ENCODE measurements around the gene SPATS2. TPM values are rescaled to one million over a fixed set of nuclear protein-coding genes. Genes with fewer than 3 reads are reported as not detected.

Gene SPATS2
- total and polyA plus RNA-seq, 2 experiments from 2014 or later: 31.0 to 43.1 TPM

DNA sequence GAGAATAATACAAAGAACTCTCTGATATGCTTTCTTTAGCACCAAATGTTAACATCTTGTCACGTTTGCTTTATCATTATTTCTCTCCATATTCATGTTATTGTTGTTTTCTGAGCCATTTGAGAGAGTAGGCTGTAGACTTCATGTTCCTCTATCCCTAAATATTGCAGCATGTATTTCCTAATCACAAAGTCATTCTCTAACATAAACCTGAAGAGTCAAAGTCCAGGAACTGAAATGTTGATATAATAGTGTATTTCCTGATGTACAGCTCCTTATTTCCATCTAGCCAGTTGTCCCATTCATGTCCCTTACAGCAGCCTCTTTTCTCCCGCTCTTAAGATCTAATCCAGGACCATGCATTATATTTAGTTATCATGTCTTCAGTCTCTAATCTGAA lies 72.8 kb downstream of the SPATS2 start:
- H3K27ac ChIP-seq: no peak overlapping the region
- H3K27me3 ChIP-seq: no peaks in the 10 kb centered on the region
- no peaks in the 10 kb centered on the region for H3K9me3 ChIP-seq (ENCODE audit: low read depth)
- H3K4me3 ChIP-seq: no peak overlapping the region
- TF ChIP-seq, protein P1, sequence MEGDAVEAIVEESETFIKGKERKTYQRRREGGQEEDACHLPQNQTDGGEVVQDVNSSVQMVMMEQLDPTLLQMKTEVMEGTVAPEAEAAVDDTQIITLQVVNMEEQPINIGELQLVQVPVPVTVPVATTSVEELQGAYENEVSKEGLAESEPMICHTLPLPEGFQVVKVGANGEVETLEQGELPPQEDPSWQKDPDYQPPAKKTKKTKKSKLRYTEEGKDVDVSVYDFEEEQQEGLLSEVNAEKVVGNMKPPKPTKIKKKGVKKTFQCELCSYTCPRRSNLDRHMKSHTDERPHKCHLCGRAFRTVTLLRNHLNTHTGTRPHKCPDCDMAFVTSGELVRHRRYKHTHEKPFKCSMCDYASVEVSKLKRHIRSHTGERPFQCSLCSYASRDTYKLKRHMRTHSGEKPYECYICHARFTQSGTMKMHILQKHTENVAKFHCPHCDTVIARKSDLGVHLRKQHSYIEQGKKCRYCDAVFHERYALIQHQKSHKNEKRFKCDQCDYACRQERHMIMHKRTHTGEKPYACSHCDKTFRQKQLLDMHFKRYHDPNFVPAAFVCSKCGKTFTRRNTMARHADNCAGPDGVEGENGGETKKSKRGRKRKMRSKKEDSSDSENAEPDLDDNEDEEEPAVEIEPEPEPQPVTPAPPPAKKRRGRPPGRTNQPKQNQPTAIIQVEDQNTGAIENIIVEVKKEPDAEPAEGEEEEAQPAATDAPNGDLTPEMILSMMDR (IDR thresholded peaks at IDR 0.05; ENCODE audit: low read depth, low read length): no peak
- H3K36me3 ChIP-seq: no peaks in the 10 kb centered on the region
- no peak for DNase-seq (ENCODE audit: low read depth in 1 of 2, low spot score in 1 of 2)
- H3K4me1 ChIP-seq (ENCODE audit: low read depth): peaks cover 26% of the 10 kb centered on the region

DNA sequence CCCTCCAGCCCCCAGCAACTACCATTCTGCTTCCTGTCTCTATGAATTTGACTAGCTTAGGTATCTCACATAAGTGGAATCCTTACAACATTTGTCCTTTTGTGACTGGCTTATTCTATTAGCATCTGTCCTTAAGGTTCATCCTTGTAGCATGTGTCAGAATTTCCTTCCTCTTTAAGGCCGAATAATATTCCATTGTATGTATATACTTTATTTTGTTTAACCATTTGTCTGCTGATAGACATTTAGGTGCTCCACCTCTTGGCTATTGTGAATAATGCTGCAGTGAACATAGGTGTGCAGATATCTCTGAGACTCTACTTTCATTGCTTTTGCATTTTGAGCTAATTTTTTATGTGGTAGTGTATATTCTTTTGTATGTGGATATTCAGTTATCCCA lies 75.7 kb downstream of the SPATS2 start:
- H3K27me3 ChIP-seq: no peaks in the 10 kb centered on the region
- no peaks in the 10 kb centered on the region for H3K36me3 ChIP-seq
- H3K27ac ChIP-seq: no peak overlapping the region
- H3K4me1 ChIP-seq (ENCODE audit: low read depth): peaks cover 26% of the 10 kb centered on the region
- H3K4me3 ChIP-seq: no peak overlapping the region
- DNase-seq (ENCODE audit: low read depth in 1 of 2, low spot score in 1 of 2): no peak
- TF ChIP-seq, protein P1 (IDR thresholded peaks at IDR 0.05; ENCODE audit: low read depth, low read length): no peak
- H3K9me3 ChIP-seq (ENCODE audit: low read depth): no peaks in the 10 kb centered on the region

DNA sequence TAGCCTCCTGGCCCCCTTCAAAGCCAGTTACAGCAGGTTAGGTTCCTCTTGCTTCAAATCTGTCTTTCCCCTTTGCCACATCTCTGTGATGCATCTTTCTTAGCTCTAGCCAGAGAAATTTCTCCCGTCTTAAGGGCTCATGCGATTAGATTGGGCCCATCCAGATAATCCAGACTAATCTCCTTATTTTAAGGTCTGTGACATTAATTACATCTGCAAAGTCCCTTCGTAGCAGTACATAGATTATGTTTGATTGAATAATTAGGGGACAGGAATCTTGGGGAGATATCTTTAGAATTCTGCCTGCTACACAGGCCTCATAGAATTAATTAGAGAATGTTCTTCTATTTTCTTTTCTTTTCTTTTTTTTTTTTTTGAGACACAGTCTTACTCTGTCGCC lies 79.3 kb downstream of the SPATS2 start:
- no peak for DNase-seq (ENCODE audit: low read depth in 1 of 2, low spot score in 1 of 2)
- no peaks in the 10 kb centered on the region for H3K27me3 ChIP-seq
- peaks cover under 1% of the 10 kb centered on the region for H3K4me1 ChIP-seq (ENCODE audit: low read depth)
- no peak overlapping the region for H3K4me3 ChIP-seq
- H3K27ac ChIP-seq: no peak overlapping the region
- TF ChIP-seq, protein P1 (IDR thresholded peaks at IDR 0.05; ENCODE audit: low read depth, low read length): no peak
- no peaks in the 10 kb centered on the region for H3K9me3 ChIP-seq (ENCODE audit: low read depth)
- no peaks in the 10 kb centered on the region for H3K36me3 ChIP-seq

- TF ChIP-seq, protein P1 (IDR thresholded peaks at IDR 0.05; ENCODE audit: low read depth, low read length): no peak
- Histone ChIP-seq H3K36me3 (no peaks in the 10 kb centered on the region), H3K4me1 (ENCODE audit: low read depth) (no peaks in the 10 kb centered on the region), H3K9me3 (ENCODE audit: low read depth) (no peaks in the 10 kb centered on the region), H3K4me3 (no peak overlapping the region), H3K27ac (no peak overlapping the region), H3K27me3 (no peaks in the 10 kb centered on the region)
- DNase-seq (ENCODE audit: low read depth in 1 of 2, low spot score in 1 of 2): no peak
These were observed 81.6 kb downstream of the SPATS2 start for GRCh38 chr12:49448858-49449257.

DNA sequence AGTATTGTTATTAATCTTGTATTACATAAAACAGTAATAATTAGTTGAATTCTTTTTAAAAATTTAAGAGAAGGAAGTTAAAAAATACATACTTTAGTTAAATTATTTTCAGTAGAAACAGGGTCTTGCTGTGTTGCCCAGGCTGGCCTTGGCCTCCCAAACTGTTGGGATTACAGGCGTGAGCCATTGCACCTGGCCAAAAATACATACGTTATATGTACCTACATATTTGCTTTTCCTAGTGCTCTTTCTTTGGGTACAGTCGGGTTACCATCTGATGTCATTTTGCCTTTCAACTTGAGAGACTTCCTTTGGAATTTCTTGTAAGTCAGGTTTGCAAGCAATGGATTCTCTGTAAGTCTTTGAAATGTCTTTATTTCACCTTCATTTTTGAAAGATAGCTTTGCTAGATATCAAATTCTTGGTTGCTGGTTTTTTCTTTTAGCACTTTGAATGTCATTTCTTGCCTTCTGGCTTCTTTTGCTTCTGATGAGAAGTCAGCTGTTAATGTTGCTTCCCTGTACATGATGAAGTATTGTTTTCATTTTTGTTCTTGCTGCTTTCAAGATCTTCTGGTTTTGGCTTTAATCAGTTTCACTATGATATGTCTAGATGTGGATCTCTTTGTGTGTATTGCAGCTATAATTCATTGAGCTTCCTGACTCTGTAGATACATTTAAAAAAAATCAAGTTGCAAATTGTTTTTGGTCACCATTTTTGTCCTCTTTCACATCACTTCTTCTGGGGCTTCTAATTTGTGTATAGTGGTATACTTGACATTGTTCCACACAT lies 84.4 kb downstream of the SPATS2 start:
- no peaks in the 10 kb centered on the region for H3K27me3 ChIP-seq
- H3K27ac ChIP-seq: no peak overlapping the region
- TF ChIP-seq, protein P1 (IDR thresholded peaks at IDR 0.05; ENCODE audit: low read depth, low read length): no peak
- DNase-seq (ENCODE audit: low read depth in 1 of 2, low spot score in 1 of 2): no peak
- no peaks in the 10 kb centered on the region for H3K36me3 ChIP-seq
- H3K4me3 ChIP-seq: no peak overlapping the region
- peaks cover 10% of the 10 kb centered on the region for H3K4me1 ChIP-seq (ENCODE audit: low read depth)
- no peaks in the 10 kb centered on the region for H3K9me3 ChIP-seq (ENCODE audit: low read depth)
